Measurements from ENCODE around the gene AGPAT4. TPM values are rescaled to one million over a fixed set of nuclear protein-coding genes. Genes with fewer than 3 reads are reported as not detected.

Gene AGPAT4
- total and polyA plus RNA-seq, 7 donors, result under 0.01 to 16.6 (median 6.9) TPM

DNA sequence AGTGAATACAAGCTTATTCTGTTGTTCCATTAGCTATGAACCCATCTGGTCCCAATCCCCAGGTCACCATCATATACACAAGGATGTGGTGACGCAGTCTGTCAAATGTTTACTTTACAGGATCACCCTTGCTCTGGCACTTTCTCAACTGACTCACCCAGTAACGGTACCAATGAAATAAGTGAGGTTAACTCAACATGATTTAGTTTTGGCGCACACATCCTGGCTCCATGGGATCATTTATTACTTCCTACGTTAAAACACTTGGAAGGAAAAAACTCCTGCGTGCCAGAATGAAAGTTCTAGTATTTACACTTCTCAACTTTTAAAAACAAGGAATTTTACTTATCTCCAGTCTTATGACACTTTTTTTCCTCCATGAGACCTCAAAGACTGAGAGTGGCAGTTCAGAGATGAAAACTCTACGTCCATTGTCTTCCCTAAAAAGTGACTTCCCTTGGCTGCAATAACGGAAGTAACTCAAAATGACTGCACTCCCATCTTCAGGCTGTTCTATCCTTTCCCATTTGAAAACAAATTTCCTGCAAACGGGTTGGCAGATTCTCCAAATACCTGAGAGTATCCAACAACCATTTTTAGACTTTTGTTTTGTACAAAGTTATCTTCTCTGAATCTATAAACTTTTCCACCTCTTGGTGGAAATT lies 15.9 kb downstream of the AGPAT4 start:
- peak in 2 of 4 donors; percentile 63 to 64 for TF ChIP-seq EP300 (IDR thresholded peaks at IDR 0.05)
- TF ChIP-seq POLR2AphosphoS5 (IDR thresholded peaks at IDR 0.05), result peak; percentile 34 to 77 (median 69)
- TF ChIP-seq, protein P1, sequence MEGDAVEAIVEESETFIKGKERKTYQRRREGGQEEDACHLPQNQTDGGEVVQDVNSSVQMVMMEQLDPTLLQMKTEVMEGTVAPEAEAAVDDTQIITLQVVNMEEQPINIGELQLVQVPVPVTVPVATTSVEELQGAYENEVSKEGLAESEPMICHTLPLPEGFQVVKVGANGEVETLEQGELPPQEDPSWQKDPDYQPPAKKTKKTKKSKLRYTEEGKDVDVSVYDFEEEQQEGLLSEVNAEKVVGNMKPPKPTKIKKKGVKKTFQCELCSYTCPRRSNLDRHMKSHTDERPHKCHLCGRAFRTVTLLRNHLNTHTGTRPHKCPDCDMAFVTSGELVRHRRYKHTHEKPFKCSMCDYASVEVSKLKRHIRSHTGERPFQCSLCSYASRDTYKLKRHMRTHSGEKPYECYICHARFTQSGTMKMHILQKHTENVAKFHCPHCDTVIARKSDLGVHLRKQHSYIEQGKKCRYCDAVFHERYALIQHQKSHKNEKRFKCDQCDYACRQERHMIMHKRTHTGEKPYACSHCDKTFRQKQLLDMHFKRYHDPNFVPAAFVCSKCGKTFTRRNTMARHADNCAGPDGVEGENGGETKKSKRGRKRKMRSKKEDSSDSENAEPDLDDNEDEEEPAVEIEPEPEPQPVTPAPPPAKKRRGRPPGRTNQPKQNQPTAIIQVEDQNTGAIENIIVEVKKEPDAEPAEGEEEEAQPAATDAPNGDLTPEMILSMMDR (IDR thresholded peaks at IDR 0.05), result no peak
- TF ChIP-seq POLR2A (IDR thresholded peaks at IDR 0.05), result no peak
- Histone ChIP-seq H3K9me3 (no peaks in the 10 kb centered on the region), H3K4me3 (no peak overlapping the region), H3K27ac (peak overlapping the region; percentile 33 to 69 (median 61)), H3K36me3 (no peaks in the 10 kb centered on the region), H3K27me3 (no peaks in the 10 kb centered on the region), H3K4me1 (peaks cover 0 to 49% (median 30%) of the 10 kb centered on the region in 4 donors)
- DNase-seq, result peak; percentile 82
- WGBS, 2 donors, result 27 to 67% methylated on average over 8 of the region's 8 CpGs
- intact Hi-C loops (cut with DNase I), result loop anchor here (5.0 kb wide), 1 partner anchor 96 kb away; no protein-coding TSS in a partner anchor

DNA sequence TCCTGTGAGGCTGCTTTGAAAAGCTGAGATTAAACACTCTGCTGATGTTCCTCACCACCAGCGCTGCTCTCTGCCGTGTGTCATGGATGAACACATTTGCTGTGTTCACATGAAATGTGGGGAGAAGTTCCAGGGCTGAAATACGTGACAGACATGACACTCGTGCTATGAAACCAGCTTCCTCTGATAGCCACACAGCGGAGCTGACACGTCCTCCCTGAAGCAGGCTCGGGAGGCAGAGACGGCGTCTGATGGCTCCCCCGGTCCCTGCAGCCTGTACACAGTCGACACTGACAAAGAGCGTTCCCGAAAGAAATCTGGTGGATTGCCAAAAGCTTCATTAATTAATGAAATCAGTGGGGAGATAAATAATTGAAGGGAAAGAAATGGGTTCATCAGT lies 17.5 kb downstream of the AGPAT4 start:
- intact Hi-C loops (cut with DNase I), result loop anchor here (5.0 kb wide), 1 partner anchor 94 kb away; no protein-coding TSS in a partner anchor
- H3K27ac ChIP-seq, result peak overlapping the region in 1 of 4 donors; percentile 69
- no peaks in the 10 kb centered on the region for H3K9me3 ChIP-seq
- TF ChIP-seq, protein P1 (IDR thresholded peaks at IDR 0.05), result no peak
- TF ChIP-seq EP300 (IDR thresholded peaks at IDR 0.05) (no peak), POLR2A (IDR thresholded peaks at IDR 0.05) (no peak), POLR2AphosphoS5 (IDR thresholded peaks at IDR 0.05) (no peak)
- peaks cover 0 to 49% (median 30%) of the 10 kb centered on the region in 4 donors for H3K4me1 ChIP-seq
- peak; percentile 52 for DNase-seq
- H3K4me3 ChIP-seq, result no peak overlapping the region
- no peaks in the 10 kb centered on the region for H3K27me3 ChIP-seq
- no peaks in the 10 kb centered on the region for H3K36me3 ChIP-seq
- WGBS, 2 donors, result 92 to 93% methylated on average over 13 of the region's 13 CpGs

DNA sequence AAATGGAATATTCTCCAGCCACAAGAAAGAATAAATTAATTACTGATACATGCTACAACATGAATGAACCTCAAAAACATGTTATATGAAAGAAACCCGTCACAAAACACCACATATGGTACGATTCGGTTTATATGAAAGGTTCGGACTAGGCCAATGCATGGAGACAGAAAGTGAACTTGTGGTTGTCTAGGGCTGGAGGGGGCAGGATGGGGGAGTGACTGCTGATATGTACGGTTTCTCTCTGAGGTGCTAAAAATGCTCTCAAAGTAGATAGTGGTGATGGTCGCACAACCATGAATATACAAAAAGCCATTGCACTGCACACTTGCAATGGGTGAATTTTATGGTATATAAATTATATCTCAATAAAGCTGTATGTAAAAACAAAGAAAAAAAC lies 18.3 kb downstream of the AGPAT4 start:
- TF ChIP-seq, protein P1 (IDR thresholded peaks at IDR 0.05), result no peak
- TF ChIP-seq POLR2AphosphoS5 (IDR thresholded peaks at IDR 0.05) (no peak), EP300 (IDR thresholded peaks at IDR 0.05) (no peak), POLR2A (IDR thresholded peaks at IDR 0.05) (no peak)
- Histone ChIP-seq H3K36me3 (no peaks in the 10 kb centered on the region), H3K4me1 (peaks cover 0 to 49% (median 30%) of the 10 kb centered on the region in 4 donors), H3K27me3 (no peaks in the 10 kb centered on the region), H3K9me3 (no peaks in the 10 kb centered on the region), H3K4me3 (no peak overlapping the region), H3K27ac (peak overlapping the region in 3 of 4 donors; percentile 54 to 82 (median 71))
- intact Hi-C loops (cut with DNase I), result loop anchor here (5.0 kb wide), 1 partner anchor 93 kb away; no protein-coding TSS in a partner anchor
- no peak for DNase-seq
- WGBS, 2 donors, result 94 to 95% methylated on average over 6 of the region's 6 CpGs

DNA sequence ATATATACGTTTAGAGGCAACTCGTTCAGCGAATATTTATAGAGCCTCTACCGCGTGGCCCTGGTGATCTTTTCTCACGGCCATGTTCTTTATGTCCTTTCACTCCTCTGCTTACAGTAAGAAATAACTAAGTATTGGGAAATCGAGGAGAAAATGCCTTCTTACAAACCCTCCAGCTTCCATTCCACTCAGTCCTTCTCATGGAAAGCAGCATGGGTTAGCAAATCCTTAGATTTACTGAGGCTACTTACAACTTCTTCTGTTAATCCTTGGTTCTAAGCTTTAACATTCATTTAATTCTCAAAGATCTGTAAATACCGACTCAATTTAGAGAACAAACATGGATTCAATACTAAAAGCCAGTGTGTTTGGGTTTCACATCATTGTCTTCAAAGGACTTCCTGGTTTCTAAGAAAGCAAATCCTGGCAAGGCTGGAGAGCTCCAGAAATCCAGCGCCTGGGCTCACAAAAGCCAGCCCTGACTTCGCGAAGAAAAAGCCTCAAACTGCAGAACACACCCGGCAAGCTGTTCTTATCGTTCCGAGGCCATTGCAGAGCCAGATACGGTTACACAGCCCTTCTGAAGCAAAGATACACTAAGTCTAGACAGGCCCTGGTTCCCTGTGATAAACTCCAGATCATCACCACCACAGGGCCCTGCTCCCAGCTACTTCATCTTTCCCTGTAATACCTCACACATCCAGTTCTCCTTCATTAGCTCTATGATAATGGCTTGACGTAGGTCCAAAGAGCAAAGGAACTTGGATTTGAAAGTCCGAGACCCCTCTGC lies 19.2 kb downstream of the AGPAT4 start:
- H3K27me3 ChIP-seq, result no peaks in the 10 kb centered on the region
- H3K9me3 ChIP-seq, result no peaks in the 10 kb centered on the region
- no peak for TF ChIP-seq POLR2A (IDR thresholded peaks at IDR 0.05)
- peak; percentile 44 to 74 (median 61) for TF ChIP-seq POLR2AphosphoS5 (IDR thresholded peaks at IDR 0.05)
- TF ChIP-seq, protein P1 (IDR thresholded peaks at IDR 0.05), result no peak
- TF ChIP-seq EP300 (IDR thresholded peaks at IDR 0.05), result no peak
- no peaks in the 10 kb centered on the region for H3K36me3 ChIP-seq
- intact Hi-C loops (cut with DNase I), result loop anchor here (5.0 kb wide), 1 partner anchor 92 kb away; no protein-coding TSS in a partner anchor
- H3K27ac ChIP-seq, result peak overlapping the region in 3 of 4 donors; percentile 54 to 82 (median 71)
- H3K4me3 ChIP-seq, result peak overlapping the region in 1 of 4 donors; percentile 16
- DNase-seq, result no peak
- 70 to 78% methylated on average over 17 of the region's 17 CpGs for WGBS, 2 donors
- peaks cover 0 to 49% (median 30%) of the 10 kb centered on the region in 4 donors for H3K4me1 ChIP-seq
